Measurements from ENCODE around the gene EPS15.

DNA sequence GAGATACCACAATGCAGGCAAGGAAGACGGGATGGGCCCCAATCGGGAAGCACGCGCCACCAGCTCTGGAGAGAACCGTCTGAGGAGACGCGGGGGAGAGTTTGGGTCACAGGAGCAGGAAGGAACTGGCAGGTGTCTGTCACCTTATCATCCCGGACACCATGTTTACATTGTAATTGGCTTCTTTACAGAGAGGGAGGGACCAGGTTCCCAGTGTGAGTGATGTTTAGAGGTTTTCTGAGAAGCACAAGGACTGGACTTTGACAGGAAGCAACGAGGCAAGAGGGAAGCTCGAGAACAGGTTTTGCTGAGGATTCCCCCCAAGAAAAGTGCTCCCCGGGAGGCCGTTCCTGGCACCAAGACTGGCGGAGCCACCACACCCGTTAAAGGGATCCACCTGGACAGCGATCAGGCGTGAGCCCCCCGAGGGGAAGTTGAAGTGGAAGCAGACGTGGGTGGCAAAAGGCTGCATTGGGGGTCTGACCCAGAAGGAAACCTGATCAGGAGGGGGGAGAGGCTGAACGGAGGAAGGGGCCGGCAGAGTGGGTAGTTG is 957 bp downstream of the EPS15 start:
- TF ChIP-seq ZC3H11A (IDR thresholded peaks at IDR 0.05; ENCODE audit: low read depth, low read length) (0 out of 2 replicates have a peak, but pooled peaks have one; percentile 12), POLR2A (conservative IDR thresholded peaks at IDR 0.05) (peak; percentile 91), CHD1 (IDR thresholded peaks at IDR 0.05; ENCODE audit: low read length) (no peak), MAZ (CRISPR knock-in tag; conservative IDR thresholded peaks at IDR 0.05 in 1 of 2, IDR thresholded peaks at IDR 0.05 in 1 of 2) (peak in 1 of 2 experiments; percentile 7; a peak in 1 of 4 replicates), SIN3A (IDR thresholded peaks at IDR 0.05; ENCODE audit: borderline replicate concordance in 2 of 2, control insufficient read depth in 1 of 2, low read depth in 2 of 2, low read length in 2 of 2) (peak in 1 of 2 experiments; percentile 51; a peak in 3 of 4 replicates), POLR2AphosphoS5 (IDR thresholded peaks at IDR 0.05; ENCODE audit: control insufficient read depth, insufficient read depth, low read depth, low read length) (peak; percentile 87), ZNF644 (tag; IDR thresholded peaks at IDR 0.05; ENCODE audit: low read depth) (no peak)

Measured in K562 (cell line).